Thyroid gland (tissue), 4 donors: Measurements from ENCODE around the gene PLEKHM3.

ENCODE experiments used
- POLR2A ChIP-seq, 2 donors: fragments of 450-650 bp; IDR thresholded peaks; one replicate each; pipeline ENCODE4 v1.6.1; 2017; ENCODE audit warnings: antibody characterized with exemption in 2 of 2, mild to moderate bottlenecking in 2 of 2, moderate library complexity in 1 of 2
- TF ChIP-seq, protein P1 (sequence below), 6 experiments: fragments of 200-600 bp in 3 of 6; fragments of 450-650 bp in 3 of 6; sonication (generic) in 3 of 6; IDR thresholded peaks; one replicate each; pipeline ENCODE4 v1.5.1; 2016 to 2019; ENCODE audit warnings: antibody characterized with exemption in 6 of 6, mild to moderate bottlenecking in 2 of 6, inconsistent platforms in 1 of 6, moderate library complexity in 1 of 6

DNA sequence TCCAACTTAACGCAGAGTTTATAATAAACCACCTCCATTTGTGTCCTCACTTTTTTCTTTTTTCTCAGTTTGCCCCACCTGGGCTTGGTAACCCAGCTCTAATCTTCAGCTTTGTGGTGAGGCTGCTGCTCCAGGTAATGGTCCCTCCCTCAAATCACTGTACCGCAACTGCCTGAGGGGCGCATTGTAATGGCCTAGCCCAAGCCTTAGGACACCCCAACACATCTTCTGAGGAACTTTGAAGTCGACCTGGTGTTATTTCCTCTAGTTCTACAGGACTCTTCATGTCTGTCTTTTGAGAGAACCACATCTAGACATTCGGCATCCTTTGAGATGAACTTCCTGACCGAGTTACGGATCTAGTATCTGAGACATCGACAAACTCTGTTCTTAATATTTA lies 99.7 kb downstream of the PLEKHM3 start:
- TF ChIP-seq, protein P1, sequence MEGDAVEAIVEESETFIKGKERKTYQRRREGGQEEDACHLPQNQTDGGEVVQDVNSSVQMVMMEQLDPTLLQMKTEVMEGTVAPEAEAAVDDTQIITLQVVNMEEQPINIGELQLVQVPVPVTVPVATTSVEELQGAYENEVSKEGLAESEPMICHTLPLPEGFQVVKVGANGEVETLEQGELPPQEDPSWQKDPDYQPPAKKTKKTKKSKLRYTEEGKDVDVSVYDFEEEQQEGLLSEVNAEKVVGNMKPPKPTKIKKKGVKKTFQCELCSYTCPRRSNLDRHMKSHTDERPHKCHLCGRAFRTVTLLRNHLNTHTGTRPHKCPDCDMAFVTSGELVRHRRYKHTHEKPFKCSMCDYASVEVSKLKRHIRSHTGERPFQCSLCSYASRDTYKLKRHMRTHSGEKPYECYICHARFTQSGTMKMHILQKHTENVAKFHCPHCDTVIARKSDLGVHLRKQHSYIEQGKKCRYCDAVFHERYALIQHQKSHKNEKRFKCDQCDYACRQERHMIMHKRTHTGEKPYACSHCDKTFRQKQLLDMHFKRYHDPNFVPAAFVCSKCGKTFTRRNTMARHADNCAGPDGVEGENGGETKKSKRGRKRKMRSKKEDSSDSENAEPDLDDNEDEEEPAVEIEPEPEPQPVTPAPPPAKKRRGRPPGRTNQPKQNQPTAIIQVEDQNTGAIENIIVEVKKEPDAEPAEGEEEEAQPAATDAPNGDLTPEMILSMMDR (IDR thresholded peaks at IDR 0.05) = no peak
- TF ChIP-seq POLR2A (IDR thresholded peaks at IDR 0.05) = no peak
